Osteocyte (in vitro differentiated cells): ENCODE results near the gene FAH. TPM values are rescaled to one million over a fixed set of nuclear protein-coding genes. Genes with fewer than 3 reads are reported as not detected.
"Not testable (repeated sequence)": the region's sequence is repeated elsewhere in the genome, so short reads cannot be mapped to it uniquely, and the experiment has no call there.

Experiments used
- DNase-seq: peaks from one replicate; pipeline ENCODE4 v3.0.0; 2021; ENCODE audit warnings: mixed read lengths; ENCODE audit not compliant: unreplicated experiment; ENCODE audit errors: extremely low spot score
- H3K27ac Mint-ChIP-seq: one replicate; pipeline ENCODE4 v1.8.0; 2021; ENCODE audit warnings: mild to moderate bottlenecking, mixed read lengths; ENCODE audit not compliant: unreplicated experiment
- H3K27me3 Mint-ChIP-seq: one replicate; pipeline ENCODE4 v1.8.0; 2021; ENCODE audit warnings: mixed read lengths; ENCODE audit not compliant: unreplicated experiment
- H3K36me3 Mint-ChIP-seq: one replicate; pipeline ENCODE4 v1.8.0; 2021; ENCODE audit warnings: mixed read lengths; ENCODE audit not compliant: unreplicated experiment
- H3K4me1 Mint-ChIP-seq: one replicate; pipeline ENCODE4 v1.8.0; 2021; ENCODE audit warnings: mixed read lengths; ENCODE audit not compliant: unreplicated experiment
- H3K4me3 Mint-ChIP-seq: one replicate; pipeline ENCODE4 v1.8.0; 2021; ENCODE audit warnings: mild to moderate bottlenecking, moderate library complexity, mixed read lengths; ENCODE audit not compliant: unreplicated experiment
- H3K9me3 Mint-ChIP-seq: one replicate; pipeline ENCODE4 v1.8.0; 2021; ENCODE audit warnings: mixed read lengths; ENCODE audit not compliant: unreplicated experiment
- CTCF ChIP-seq: fragments of 200-600 bp; sonication (generic); IDR thresholded peaks from 2 replicates; pipeline ENCODE4 v1.5.0; 2021; ENCODE audit warnings: antibody characterized with exemption, mild to moderate bottlenecking, moderate library complexity
- total RNA-seq: library from RNA; stranded (reverse); gene quantifications from 2 replicates; pipeline ENCODE4 v1.2.1, GENCODE V29; 2021

Gene FAH
- total RNA-seq, 1 donor from 2014 or later = 9.5 TPM

GRCh38 chr15:80154336-80154735 lies 1.5 kb downstream of the FAH start:
- peaks cover 14% of the 10 kb centered on the region for H3K4me1 Mint-ChIP-seq

DNA sequence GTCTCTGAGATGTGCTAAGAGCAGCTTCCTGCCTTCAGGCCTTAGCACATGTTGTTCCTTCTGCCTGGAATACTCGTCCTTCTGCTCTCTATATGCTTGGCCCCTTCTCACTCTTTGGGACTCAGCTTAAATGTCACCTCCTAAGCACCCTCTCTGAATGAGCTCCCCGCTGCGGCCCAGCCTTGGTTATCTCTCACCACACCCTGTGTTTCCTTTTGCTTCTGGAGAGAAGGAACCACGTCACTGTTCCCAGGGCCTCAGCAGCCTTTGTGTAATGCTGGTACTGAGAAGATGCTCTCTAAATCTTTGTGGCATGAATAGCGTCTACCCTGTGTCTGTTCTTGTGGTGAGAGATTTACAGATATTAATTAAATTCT lies 2.2 kb downstream of the FAH start:
- Mint-ChIP-seq H3K4me3 (no peak overlapping the region), H3K9me3 (no peaks in the 10 kb centered on the region), H3K4me1 (peaks cover 16% of the 10 kb centered on the region), H3K27me3 (no peaks in the 10 kb centered on the region), H3K36me3 (no peaks in the 10 kb centered on the region), H3K27ac (no peak overlapping the region)
- no peak for TF ChIP-seq CTCF
- DNase-seq = no peak

More at GRCh38 chr15:80154336-80154735, 1.5 kb downstream of the FAH start:
- no peaks in the 10 kb centered on the region for H3K9me3 Mint-ChIP-seq
- no peaks in the 10 kb centered on the region for H3K36me3 Mint-ChIP-seq
- no peak for TF ChIP-seq CTCF
- no peak overlapping the region for H3K4me3 Mint-ChIP-seq
- peak; percentile 63 for DNase-seq
- H3K27me3 Mint-ChIP-seq = no peaks in the 10 kb centered on the region
- no peak overlapping the region for H3K27ac Mint-ChIP-seq

- H3K4me3 Mint-ChIP-seq, H3K27me3 Mint-ChIP-seq, H3K9me3 Mint-ChIP-seq, H3K36me3 Mint-ChIP-seq, H3K27ac Mint-ChIP-seq: not testable (repeated sequence)
- DNase-seq = peak; percentile 57
- H3K4me1 Mint-ChIP-seq = peaks cover 19% of the 10 kb centered on the region
These were observed 2.8 kb downstream of the FAH start for GRCh38 chr15:80155378-80156175.

DNA sequence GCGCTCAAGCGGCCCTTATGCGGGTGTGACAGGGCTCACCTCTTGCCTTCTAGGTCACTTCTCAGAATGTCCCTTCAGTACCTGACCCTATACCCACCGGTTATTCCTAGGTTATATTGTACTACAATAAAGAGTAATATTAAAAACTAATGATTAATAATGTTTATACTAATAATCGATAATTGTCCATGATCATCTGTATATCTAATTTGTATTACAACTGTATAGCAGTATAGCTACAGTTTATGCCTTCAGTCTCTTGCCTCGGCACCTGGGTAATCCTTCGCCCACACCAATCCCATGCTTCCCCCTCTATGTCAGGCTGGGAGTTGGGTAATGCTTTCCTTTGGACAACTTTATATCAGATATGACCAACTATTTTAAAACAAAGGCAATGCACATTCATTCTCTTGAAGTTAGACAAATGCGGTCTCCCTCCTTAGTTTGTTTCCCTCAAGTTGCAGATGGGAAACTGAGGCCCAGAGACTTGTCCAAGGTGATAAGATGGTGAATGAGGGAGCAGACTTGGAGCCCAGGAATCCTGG lies 3.4 kb downstream of the FAH start:
- Mint-ChIP-seq H3K27ac (no peak overlapping the region), H3K9me3 (no peaks in the 10 kb centered on the region), H3K4me3 (no peak overlapping the region), H3K36me3 (peaks cover 2% of the 10 kb centered on the region), H3K4me1 (peaks cover 25% of the 10 kb centered on the region), H3K27me3 (no peaks in the 10 kb centered on the region)
- DNase-seq = no peak
- TF ChIP-seq CTCF = no peak

DNA sequence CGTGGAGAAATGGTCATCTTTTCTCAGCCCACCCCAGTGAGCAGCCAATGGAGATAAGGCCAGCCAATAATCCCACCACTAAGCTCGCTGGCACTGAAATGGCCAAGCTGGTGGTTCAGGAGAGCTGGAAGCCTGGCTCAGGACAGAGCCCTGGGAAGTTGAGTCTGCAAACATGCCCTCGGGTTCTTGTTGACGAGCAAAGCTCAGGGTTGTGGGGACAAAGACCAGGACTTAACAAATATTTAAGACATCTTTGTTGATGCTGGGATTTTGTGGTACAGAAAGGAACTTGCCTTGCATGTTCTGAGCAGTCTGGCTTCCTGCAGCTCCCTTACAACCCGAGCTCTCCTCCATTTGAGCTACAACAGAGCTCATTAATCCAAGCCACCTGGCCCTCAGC lies 4.4 kb downstream of the FAH start:
- no peak overlapping the region for H3K27ac Mint-ChIP-seq

More for the DNA sequence above, 4.4 kb downstream of the FAH start:
- H3K9me3 Mint-ChIP-seq = no peaks in the 10 kb centered on the region
- H3K36me3 Mint-ChIP-seq = peaks cover 6% of the 10 kb centered on the region
- no peak for TF ChIP-seq CTCF
- no peak overlapping the region for H3K4me3 Mint-ChIP-seq
- DNase-seq = peak; percentile 63
- no peaks in the 10 kb centered on the region for H3K27me3 Mint-ChIP-seq
- peaks cover 22% of the 10 kb centered on the region for H3K4me1 Mint-ChIP-seq
